Stimulated activated CD8-positive, alpha-beta memory T cell treated with anti-CD3 and anti-CD28 coated beads, Interleukin-15, amount 100 ng/mL, for 48 hours (primary cell): Measurements from ENCODE around the gene ZNF775.

Experiments used
- DNase-seq, 2 donors: peaks; one replicate each; pipeline ENCODE4 v3.0.0-alpha.2; 2020; ENCODE audit warnings: low read depth in 2 of 2

The ZNF775 gene

GRCh38 chr7:150368884-150369747 is 10.0 kb upstream of the ZNF775 start:
- DNase-seq: no peak

GRCh38 chr7:150369748-150370501 is 9.2 kb upstream of the ZNF775 start:
- no peak for DNase-seq

GRCh38 chr7:150370612-150371071 is 8.5 kb upstream of the ZNF775 start:
- DNase-seq: no peak

- no peak for DNase-seq
These were observed 7.8 kb upstream of the ZNF775 start for GRCh38 chr7:150371131-150371995.

- DNase-seq: no peak
These were observed 7.2 kb upstream of the ZNF775 start for GRCh38 chr7:150371996-150372270.

GRCh38 chr7:150372271-150373048 is 6.7 kb upstream of the ZNF775 start:
- DNase-seq: no peak

- DNase-seq: no peak
These were observed 5.9 kb upstream of the ZNF775 start for GRCh38 chr7:150373049-150373801.

GRCh38 chr7:150374026-150374425 is 5.1 kb upstream of the ZNF775 start:
- no peak for DNase-seq

GRCh38 chr7:150374472-150374871 is 4.7 kb upstream of the ZNF775 start:
- no peak for DNase-seq

GRCh38 chr7:150375662-150376521 is 3.2 kb upstream of the ZNF775 start:
- DNase-seq: peak in 1 of 2 donors; percentile 40

GRCh38 chr7:150376560-150376959 is 2.6 kb upstream of the ZNF775 start:
- DNase-seq: no peak

GRCh38 chr7:150377196-150377595 is 1.9 kb upstream of the ZNF775 start:
- no peak for DNase-seq

GRCh38 chr7:150377635-150378034 is 1.5 kb upstream of the ZNF775 start:
- DNase-seq: no peak

GRCh38 chr7:150378115-150378852 is 846 bp upstream of the ZNF775 start:
- DNase-seq: no peak

GRCh38 chr7:150379441-150380379 is 580 bp downstream of the ZNF775 start:
- DNase-seq: no peak

- no peak for DNase-seq
These were observed 1.3 kb downstream of the ZNF775 start for GRCh38 chr7:150380463-150380862.

GRCh38 chr7:150381096-150381495 is 2.0 kb downstream of the ZNF775 start:
- DNase-seq: no peak

GRCh38 chr7:150381785-150382122 is 2.6 kb downstream of the ZNF775 start:
- no peak for DNase-seq
